ENCODE measurements around the gene EMD.

EMD gene

GRCh38 chrX:154354013-154354412, 25.1 kb upstream of the EMD start:
- Histone ChIP-seq H3K79me2 (ENCODE audit: insufficient read depth, low read length) (peaks cover 6% of the 10 kb centered on the region; the same call in 1 of the 2 replicates), H3K9me3 (ENCODE audit: insufficient read depth, low read depth, low read length) (no peaks in the 10 kb centered on the region), H3K4me1 (ENCODE audit: insufficient read depth, low read length, poor library complexity, severe bottlenecking) (no peaks in the 10 kb centered on the region), H4K20me1 (ENCODE audit: insufficient read depth, low read length, poor library complexity, severe bottlenecking) (peaks cover 4% of the 10 kb centered on the region), H2AFZ (ENCODE audit: low read length) (no peak overlapping the region), H3F3A (ENCODE audit: low read depth) (no peaks in the 10 kb centered on the region), H3K9ac (ENCODE audit: low read depth, low read length, poor library complexity, severe bottlenecking) (no peak overlapping the region), H3K4me3 (ENCODE audit: low read length, poor library complexity, severe bottlenecking) (no peak overlapping the region), H3K27me3 (ENCODE audit: insufficient read depth, low read length, poor library complexity, severe bottlenecking) (no peaks in the 10 kb centered on the region), H3K36me3 (ENCODE audit: insufficient read depth, low read length) (peaks cover 88% of the 10 kb centered on the region; the same call in 1 of the 2 replicates), H3K9me2 (replicated peaks; ENCODE audit: low read depth, low read length) (no peaks in the 10 kb centered on the region), H3K4me2 (ENCODE audit: low read depth, low read length, poor library complexity, severe bottlenecking) (no peak overlapping the region)
- TF ChIP-seq EZH2phosphoT487 (IDR thresholded peaks at IDR 0.05; ENCODE audit: borderline replicate concordance) (no peak), CTCF (conservative IDR thresholded peaks at IDR 0.05; ENCODE audit: low read length) (no peak)

GRCh38 chrX:154354516-154354915, 24.6 kb upstream of the EMD start:
- H3F3A ChIP-seq (ENCODE audit: low read depth): no peaks in the 10 kb centered on the region
- no peaks in the 10 kb centered on the region for H3K9me2 ChIP-seq (replicated peaks; ENCODE audit: low read depth, low read length)
- H3K4me1 ChIP-seq (ENCODE audit: insufficient read depth, low read length, poor library complexity, severe bottlenecking): no peaks in the 10 kb centered on the region
- H3K4me3 ChIP-seq (ENCODE audit: low read length, poor library complexity, severe bottlenecking): no peak overlapping the region
- peaks cover 88% of the 10 kb centered on the region; the same call in 1 of the 2 replicates for H3K36me3 ChIP-seq (ENCODE audit: insufficient read depth, low read length)
- H3K9ac ChIP-seq (ENCODE audit: low read depth, low read length, poor library complexity, severe bottlenecking): no peak overlapping the region
- H2AFZ ChIP-seq (ENCODE audit: low read length): no peak overlapping the region
- H3K4me2 ChIP-seq (ENCODE audit: low read depth, low read length, poor library complexity, severe bottlenecking): no peak overlapping the region
- H4K20me1 ChIP-seq (ENCODE audit: insufficient read depth, low read length, poor library complexity, severe bottlenecking): peaks cover 5% of the 10 kb centered on the region
- TF ChIP-seq CTCF (conservative IDR thresholded peaks at IDR 0.05; ENCODE audit: low read length): no peak
- no peak for TF ChIP-seq EZH2phosphoT487 (IDR thresholded peaks at IDR 0.05; ENCODE audit: borderline replicate concordance)
- no peaks in the 10 kb centered on the region for H3K27me3 ChIP-seq (ENCODE audit: insufficient read depth, low read length, poor library complexity, severe bottlenecking)
- H3K9me3 ChIP-seq (ENCODE audit: insufficient read depth, low read depth, low read length): no peaks in the 10 kb centered on the region
- peaks cover 8% of the 10 kb centered on the region; the same call in 1 of the 2 replicates for H3K79me2 ChIP-seq (ENCODE audit: insufficient read depth, low read length)

GRCh38 chrX:154355094-154355775, 23.9 kb upstream of the EMD start:
- H4K20me1 ChIP-seq (ENCODE audit: insufficient read depth, low read length, poor library complexity, severe bottlenecking): peaks cover 10% of the 10 kb centered on the region
- no peaks in the 10 kb centered on the region for H3K4me1 ChIP-seq (ENCODE audit: insufficient read depth, low read length, poor library complexity, severe bottlenecking)
- H3K79me2 ChIP-seq (ENCODE audit: insufficient read depth, low read length): peaks cover 8% of the 10 kb centered on the region; the same call in 1 of the 2 replicates
- H3F3A ChIP-seq (ENCODE audit: low read depth): no peaks in the 10 kb centered on the region
- no peak overlapping the region for H2AFZ ChIP-seq (ENCODE audit: low read length)
- H3K36me3 ChIP-seq (ENCODE audit: insufficient read depth, low read length): peaks cover 88% of the 10 kb centered on the region; the same call in 1 of the 2 replicates
- H3K9me2 ChIP-seq (replicated peaks; ENCODE audit: low read depth, low read length): no peaks in the 10 kb centered on the region
- H3K27me3 ChIP-seq (ENCODE audit: insufficient read depth, low read length, poor library complexity, severe bottlenecking): no peaks in the 10 kb centered on the region
- H3K4me2 ChIP-seq (ENCODE audit: low read depth, low read length, poor library complexity, severe bottlenecking): no peak overlapping the region
- no peak for TF ChIP-seq CTCF (conservative IDR thresholded peaks at IDR 0.05; ENCODE audit: low read length)
- TF ChIP-seq EZH2phosphoT487 (IDR thresholded peaks at IDR 0.05; ENCODE audit: borderline replicate concordance): no peak
- no peak overlapping the region for H3K4me3 ChIP-seq (ENCODE audit: low read length, poor library complexity, severe bottlenecking)
- H3K9me3 ChIP-seq (ENCODE audit: insufficient read depth, low read depth, low read length): no peaks in the 10 kb centered on the region
- H3K9ac ChIP-seq (ENCODE audit: low read depth, low read length, poor library complexity, severe bottlenecking): no peak overlapping the region
